Measurements from ENCODE around the gene SUSD3. TPM values are rescaled to one million over a fixed set of nuclear protein-coding genes. Genes with fewer than 3 reads are reported as not detected.

Gene SUSD3
- total and polyA plus RNA-seq, 2 of the 8 experiments (the other 6 are each of a cell fraction or from before 2014, with no cell fraction given) = 5.5 to 35.4 TPM

- no peak for TF ChIP-seq CHD7 (IDR thresholded peaks at IDR 0.05; ENCODE audit: insufficient replicate concordance, low read length)
Observed at GRCh38 chr9:93107151-93107824, 48.8 kb downstream of the SUSD3 start (continued).

All from H1 (cell line).